NCI-H2196 (cell line): ENCODE results near the gene ADCYAP1R1.

Source experiments
- DNase-seq: peaks from one replicate; lab custom pipeline; 2025; ENCODE audit not compliant: unreplicated experiment; lab: John Stamatoyannopoulos, UW

ADCYAP1R1 gene

DNA sequence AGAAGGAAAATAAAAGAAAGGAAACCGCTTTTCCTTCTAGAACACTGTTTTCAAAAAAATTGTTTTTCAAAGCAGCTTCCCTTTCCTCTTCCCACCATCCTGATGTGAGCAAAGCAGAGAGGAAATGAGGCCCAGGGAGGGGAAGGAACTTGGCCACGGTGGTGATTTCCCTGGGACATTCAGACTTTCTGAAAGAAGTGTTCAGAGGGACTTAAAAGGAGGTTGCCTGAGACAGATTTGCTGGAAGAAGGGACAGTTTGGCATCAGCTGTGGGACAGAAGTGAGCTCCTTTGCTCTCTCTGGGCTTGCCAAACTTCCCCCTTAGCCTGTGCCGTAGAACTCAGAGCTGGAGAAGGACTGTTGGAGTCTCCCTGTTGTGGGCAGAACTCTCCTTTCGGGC is 30.3 kb downstream of the ADCYAP1R1 start:
- no peak for DNase-seq

DNA sequence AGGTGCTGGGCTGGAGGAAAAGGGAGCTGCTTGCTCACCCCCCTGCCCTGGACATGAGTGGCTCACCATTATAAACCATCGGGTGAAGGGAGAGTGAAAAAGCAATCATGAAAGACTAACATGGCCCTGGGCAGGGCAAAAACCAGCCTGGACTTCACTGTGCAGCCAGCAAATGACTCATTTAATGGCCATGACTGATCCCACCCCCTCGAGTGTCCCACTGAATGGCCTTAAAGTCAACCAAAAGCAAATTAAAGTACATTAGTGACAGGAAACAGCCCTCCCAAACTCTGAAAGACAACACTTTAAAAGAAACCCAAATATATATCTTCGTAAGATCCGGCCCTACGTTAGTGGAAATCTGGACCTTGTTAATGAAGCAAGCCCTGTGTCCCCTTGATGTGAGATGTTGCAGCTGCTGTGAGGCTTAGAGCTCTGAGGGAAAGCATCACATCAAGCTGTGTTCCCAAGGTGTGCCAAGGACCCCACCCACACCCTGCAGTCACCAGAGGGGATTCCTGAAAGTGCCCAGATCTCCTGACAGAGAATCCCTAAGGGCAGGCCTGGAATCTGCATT is 31.2 kb downstream of the ADCYAP1R1 start:
- DNase-seq: no peak

DNA sequence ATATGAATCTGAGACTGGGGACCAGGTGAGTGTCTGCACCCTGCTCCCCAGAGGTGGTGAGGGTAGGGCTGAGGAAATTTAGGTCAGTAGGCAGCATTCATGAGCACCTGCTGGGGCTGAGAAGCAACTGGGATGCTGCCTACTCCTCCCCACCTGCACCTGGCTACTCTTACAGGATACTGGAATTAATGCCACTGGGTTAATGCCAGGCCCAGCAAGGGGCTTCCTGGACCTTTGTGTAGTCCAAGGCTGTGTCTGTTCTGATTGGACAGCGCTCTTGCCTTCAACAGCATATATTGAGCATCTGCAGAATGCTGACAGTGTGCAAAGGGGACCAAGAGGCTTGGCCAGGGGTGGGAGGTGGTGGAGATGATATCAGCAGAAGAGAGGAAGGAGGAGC is 32.1 kb downstream of the ADCYAP1R1 start:
- no peak for DNase-seq

DNA sequence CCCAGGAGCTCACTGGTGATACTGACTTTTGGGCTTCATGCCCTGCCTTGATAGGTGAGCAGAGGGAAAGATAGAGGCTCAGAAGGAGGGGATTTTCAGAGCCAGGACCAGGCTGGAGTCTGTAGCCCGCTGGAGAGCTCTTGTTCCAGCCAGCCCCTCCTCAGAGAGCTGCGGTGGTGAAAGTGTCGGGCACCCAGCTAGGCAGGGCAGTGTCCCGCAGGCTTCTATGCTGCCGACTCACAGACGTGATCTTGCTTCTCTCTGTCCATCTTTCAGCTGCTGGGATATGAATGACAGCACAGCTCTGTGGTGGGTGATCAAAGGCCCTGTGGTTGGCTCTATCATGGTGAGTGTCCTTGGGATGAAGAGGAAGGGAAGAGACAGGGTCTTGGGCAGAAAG is 35.2 kb downstream of the ADCYAP1R1 start:
- DNase-seq: no peak

DNA sequence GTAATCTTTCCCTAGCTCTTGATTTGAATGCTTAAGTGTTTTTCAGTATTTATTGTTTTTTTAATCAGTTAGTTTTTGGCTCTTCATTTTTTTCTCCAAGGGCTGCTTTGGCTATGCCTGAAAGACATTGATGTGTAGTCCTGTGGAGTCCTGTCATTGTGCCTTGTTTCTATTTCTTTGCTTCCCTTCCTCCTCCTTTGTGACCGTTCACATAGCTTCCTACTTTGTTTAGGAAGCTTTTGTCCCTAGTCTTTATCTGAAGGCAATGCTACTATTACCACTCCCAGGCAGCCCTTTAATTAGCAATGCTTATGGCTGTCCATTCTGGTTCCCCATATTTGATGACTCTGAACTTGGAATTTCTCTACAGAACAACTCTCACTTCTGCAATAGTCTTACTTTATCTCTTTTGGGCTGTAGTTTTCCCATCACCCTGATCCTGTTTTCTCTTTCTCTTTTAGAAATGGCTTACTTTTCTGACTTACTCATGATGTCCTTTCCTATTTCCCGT is 39.9 kb downstream of the ADCYAP1R1 start:
- DNase-seq: no peak

DNA sequence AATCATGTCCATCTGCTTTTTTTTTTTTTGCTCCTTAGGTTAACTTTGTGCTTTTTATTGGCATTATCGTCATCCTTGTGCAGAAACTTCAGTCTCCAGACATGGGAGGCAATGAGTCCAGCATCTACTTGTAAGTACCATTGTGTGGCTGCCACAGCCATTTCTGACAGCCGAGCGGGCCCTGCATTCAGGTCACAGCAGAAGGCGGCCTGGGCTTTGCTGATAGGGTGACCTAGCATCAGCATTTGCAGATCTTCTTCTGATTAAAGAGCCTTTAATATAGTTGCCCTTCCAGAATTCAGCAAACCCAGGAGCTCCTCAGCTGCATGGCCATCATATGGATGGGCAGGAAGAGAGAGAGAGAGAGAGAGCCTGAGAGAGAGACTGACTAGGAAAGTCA is 40.5 kb downstream of the ADCYAP1R1 start:
- no peak for DNase-seq

DNA sequence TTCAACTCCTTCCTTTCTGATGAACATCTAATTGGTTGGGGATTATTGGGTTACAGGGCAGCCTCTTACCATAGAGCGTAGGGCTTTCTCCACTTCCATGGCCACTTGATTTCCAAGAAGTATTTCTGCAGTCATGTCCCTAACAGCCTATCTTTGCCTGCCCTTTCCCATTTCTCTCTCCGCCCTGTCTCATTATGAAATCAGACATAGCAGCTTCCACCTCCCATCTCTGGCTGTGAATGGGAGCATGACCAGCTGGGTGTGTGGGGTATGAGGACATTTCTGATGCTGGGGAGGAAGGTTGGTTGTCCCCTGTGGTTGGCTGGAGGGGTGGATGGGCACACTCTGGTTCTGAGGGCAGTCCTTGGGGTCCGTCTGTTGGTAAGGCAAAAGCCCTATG is 41.2 kb downstream of the ADCYAP1R1 start:
- DNase-seq: no peak

DNA sequence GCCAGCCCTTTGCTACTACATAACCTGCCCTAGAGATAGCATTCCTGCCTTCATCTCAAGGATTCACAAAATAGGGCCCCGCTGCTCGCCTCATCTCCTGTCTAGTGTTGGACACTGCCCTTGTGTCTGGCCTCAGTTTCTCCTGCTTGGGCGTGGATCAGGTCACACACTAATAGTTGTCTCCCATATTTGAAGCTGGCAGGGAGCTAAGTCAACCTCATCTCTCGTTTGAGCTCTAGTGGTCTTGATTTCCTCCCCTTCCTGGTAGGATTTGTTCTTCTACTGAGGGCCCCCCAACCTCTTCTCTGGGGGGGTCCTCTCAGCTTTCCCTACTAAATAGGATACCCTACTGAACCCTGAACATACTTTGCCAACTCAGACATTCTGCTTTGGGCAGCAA is 42.2 kb downstream of the ADCYAP1R1 start:
- DNase-seq: no peak

DNA sequence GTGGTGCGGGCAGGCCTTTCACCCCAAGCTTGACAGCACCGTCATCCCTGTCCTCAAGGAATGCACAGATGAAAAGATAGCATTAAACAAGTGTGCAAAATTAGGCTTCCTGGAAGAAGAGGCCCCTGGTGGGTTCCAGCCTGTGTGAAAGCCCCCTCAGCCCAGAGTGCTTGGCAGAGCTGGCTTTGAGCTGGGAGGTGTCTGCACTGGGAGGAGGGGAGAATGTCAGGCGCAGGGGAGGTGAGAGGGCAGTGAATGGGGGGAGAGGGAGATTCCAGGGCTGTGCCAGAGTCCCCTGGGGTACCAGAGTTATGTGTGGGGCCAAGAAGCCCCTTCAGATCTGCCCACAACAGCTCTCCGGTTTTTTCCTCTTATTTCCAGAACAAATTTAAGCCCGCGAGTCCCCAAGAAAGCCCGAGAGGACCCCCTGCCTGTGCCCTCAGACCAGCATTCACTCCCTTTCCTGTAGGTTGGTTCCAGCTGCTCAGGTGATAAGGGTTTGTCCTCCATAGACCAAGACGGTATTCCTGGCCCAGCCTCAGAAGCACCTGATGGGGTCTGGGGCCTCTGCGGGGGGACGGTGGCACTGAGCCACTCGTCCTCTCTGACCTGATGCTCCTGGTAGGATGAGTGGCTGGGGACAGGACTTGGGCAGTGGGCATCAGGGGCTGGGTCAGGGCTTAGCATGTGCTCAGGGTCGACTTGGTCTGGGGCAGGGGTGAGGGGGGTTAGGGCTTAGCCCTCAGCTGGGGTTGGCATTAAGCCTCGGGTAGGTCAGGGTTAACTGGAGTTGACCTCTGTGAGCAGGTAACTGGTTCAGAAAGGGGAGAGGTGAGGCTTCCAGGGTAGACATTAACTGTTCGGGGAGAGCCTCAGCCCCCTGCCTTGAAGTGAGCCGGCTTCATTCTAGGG is 43.4 kb downstream of the ADCYAP1R1 start:
- DNase-seq: no peak

DNA sequence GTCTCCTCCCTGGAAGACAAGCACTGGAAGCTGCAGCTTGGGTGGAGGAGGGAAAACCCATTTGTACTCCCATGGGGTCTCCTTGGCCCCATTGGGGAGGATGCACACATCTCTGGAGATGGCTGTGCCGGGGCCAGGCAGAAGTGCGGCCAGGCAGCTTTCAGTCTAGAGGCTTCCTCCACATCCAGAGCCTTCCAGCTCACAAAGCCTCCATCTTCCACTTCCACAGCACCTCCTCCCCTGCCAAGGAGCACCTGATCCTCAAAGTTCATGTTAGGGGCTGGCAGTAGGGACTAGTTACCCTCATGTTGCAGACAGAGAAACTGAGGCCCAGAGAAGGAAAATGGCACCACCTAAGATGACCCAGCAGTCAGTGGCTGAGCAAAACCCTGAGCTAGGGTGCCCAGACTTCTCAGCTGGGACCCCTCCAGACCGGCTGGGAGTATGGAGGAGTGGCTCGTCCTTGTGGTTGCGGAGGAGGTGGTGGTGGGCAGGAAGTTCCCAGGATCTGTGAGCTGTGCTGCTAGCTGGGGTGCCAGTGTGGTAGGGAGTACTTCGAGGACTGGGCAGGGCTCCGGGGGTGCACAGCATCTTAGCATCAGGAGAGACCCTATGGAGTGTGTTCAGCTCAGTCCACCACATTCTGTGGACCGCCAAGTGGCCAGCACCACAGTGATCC is 44.2 kb downstream of the ADCYAP1R1 start:
- DNase-seq: no peak

DNA sequence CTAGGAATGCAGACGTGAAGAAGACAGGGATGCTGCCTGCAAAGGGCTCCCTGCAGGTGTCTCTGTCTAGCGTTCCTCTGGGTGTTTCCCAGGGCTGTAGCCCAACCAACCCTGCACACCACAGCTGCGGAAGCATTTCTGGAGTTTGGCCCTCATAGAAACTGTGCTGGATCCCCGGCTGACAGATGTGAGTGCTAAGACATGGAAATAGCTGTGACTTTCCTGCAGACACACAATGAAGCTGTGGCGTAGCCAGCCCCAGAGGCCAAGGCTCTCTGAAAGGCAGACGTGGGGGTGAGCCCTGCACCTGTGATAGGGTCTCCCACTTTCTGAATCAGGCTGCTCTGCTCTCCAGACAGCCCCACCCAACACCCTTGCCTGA is 44.8 kb downstream of the ADCYAP1R1 start:
- no peak for DNase-seq

DNA sequence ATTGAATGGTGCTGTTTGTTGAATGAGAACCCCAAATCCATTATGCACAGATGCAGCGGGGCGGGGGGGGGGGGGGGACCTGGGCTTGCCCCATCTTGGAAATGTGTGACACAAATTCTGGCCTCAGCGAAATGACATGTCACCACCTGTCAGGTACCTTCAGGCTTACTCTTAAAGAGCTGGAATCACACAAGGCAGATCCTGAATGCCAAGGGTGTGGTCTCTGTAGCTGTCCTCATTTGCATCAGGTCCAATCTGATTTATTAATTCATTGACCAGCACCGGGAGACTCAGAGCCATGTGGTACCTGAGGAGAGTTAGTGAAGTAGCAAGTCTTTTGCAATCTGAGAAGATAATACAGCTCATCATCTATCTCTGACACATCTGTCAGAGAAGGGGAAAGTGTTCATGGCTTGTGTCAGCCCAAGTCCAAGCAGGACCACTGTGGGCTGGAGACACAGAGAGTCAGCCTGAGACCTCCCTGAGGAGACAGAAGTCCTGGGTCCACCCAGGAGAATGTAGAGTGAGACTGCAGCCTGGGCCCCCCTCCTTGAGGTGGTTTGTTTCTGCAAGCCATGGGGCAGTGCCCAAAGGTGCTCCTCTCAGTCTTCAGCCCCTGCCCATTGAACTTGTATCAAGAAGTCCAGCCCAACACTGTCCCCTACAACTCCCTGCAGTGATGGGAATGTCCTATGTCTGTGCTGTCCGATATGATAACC is 46.7 kb downstream of the ADCYAP1R1 start:
- no peak for DNase-seq

DNA sequence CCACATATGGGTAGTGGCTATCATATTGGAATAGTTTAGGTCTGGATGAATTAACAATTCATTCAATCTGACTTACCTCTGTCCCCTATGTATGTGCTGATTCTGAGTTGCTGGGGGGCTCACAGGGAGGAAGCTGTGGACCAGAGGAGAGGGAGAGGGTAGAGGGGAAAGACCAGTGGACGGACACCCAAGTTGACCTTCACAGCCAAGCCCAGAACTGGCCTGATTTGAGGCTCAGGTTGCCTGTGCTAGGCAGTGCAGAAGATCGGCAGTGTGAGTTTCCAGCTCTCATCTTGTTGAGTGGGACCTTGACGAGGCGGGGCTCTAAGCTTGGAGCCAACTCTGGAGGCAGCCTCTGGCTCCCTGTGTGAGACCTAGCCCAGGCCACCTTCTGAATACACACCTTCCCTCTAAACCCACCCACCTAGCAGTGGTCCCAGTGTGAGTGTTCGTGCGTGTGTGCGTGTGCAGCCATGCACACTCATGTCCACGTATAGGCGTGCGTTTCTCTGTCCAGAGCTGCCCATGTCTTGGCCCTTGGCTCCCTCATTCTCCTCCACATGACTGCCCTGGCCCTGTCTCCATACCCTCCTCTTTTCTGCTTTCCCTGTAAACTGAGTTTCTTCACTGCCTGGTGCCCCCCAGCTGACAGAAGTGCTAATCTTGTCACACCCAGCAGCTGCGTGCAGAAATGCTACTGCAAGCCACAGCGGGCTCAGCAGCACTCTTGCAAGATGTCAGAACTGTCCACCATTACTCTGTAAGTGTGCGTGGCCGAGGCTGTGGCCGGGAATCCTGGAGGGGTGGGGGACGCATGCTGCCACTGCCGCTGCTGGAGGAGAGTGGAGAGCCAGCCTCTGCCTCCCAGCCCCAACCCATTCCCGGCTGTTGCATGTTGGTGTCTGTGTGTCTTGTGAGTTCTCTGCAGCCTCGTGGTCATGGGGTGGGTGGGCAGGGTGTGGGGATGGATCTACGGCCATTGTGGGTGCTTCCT is 47.6 kb downstream of the ADCYAP1R1 start:
- DNase-seq: no peak

DNA sequence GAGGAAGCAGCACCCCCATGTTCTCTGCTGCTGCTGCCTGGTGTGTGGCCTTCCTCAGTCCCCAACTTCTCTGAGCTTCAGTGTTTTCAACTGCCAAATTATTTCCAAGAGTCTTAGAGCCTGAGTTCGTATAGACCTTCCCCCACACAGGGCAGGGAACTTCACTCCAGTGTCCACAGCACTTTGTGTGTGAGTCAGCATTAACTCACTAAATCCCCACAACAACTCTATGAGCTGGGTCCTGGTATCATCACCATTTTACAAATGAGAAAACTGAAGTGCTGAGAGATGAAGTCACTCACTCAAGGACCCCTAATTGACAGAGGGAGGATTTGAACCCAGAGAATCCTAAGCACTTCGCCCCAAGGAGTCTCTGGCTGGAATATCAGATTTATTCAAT is 48.3 kb downstream of the ADCYAP1R1 start:
- DNase-seq: no peak

DNA sequence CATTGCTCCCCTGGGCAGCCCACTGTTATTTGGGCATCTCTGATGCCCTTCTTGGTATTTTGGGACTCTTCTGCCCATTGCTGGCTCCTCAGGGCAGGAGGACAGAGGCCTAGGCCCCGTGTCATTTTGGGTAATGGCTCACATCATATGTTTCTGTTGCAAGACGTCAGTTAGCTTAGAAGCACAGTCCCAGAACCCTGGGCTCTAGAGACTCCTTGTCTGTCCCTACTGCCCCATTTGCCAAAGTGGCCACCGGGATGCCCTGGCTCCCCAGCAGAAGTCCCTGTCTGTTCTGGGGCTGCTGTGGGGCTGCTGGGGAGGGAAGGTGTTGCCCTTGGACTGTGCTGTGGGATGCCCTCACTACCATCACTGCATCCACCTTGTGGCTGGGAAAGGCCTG is 48.8 kb downstream of the ADCYAP1R1 start:
- no peak for DNase-seq

DNA sequence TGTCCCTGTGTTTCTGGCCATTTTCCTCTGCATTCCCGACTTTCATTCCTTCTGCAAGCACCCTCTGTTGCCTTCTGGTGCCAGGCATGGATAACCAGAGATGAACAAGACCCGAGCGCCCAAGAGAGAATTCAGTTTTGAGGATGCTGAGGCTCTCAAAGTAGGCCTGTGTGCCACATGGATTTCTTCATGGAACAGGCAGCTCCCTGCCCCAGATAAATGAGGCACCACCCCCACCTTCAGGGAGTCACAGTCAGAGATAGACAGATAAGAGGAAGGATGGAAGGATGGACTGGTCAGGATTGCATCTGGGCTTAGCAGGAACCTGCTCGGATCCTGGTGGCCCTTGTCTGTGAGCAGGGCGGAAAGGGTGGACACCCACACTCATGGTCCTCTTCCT is 49.4 kb downstream of the ADCYAP1R1 start:
- no peak for DNase-seq

DNA sequence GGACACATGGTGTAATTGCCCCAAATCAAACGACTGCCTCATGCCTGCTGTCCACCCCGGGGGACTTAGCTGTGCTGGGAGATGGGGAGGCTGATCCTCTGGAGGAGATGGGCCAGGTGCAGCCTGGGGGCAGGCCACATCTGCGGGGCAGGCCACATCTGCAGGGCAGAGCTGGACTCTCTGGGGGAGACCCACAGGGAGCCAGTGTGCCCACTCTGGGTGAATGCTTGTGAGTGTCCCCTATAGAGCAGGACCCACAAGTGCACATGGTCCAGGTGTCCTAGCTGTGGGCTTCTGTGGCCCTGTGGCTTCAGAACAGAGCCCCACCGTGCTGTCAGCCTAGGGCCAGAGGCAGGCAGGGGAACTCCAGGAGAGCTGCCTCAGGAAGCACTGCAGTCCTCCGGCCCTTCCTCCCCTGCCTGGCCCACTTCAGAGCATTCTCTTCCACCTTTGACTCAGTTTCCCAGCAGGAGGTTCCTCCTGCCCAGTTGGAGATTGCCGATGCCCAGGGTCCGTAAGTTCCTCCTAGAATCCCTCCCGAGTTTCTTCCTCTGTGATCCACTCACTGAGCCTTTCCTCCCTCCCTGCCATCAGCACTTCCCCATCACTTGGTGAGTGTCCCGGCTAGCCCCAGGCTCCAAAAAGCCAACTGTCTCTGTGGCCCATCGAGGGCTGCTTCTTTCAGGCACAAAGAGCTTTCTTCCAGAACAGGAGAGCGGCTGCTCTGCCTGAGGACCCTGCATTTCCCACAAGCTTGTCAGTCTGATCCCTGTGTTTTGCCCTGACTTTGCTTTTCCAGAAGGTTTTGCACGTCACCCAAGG is 50.3 kb downstream of the ADCYAP1R1 start:
- DNase-seq: no peak

DNA sequence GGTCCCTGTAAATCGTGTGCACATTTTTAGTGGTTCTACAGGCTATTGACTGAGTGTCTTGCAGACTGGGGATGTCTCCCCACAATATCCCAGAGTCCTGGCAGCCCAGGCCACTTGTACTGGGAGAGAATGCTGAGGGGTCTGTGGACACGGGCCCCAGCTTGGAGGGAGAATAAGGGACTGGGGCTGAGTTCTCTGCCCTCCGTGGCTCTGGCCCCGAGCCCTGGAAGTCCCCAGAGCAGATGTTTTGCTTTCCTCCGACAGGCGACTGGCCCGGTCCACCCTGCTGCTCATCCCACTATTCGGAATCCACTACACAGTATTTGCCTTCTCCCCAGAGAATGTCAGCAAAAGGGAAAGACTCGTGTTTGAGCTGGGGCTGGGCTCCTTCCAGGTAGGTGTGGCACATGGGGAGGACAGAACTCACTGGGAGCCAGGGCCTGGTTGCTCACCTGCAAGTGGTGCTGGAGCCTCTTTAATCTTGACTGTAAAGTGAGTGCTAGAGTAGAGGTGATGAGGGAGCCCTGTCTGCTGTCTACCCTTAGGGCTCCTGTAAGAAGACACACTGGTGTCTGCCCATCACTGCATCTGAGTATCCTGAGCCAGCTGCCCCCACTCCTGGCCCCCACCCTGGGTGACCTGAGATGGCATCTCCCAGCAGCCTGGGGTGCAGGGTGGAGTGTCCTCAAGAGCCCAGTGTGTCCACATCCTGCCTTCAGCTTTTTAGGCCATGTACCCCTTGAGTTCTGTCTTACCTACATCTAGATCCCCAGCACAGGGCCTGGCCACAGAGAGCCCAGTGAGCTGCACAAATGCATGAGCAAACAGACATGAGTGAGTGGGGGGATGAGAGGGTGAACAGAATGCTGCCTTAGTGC is 51.1 kb downstream of the ADCYAP1R1 start:
- no peak for DNase-seq
